Caki2 (cell line): Measurements from ENCODE around the gene FBN1. TPM values are rescaled to one million over a fixed set of nuclear protein-coding genes. Genes with fewer than 3 reads are reported as not detected.

Experiments
- DNase-seq: peaks from one replicate; pipeline ENCODE4 v3.0.0-alpha.2; 2015; ENCODE audit warnings: low read depth
- in situ Hi-C: cut with HindIII; loops from 2 replicates; pipeline ENCODE4 v1.10.0; 2016; ENCODE audit warnings: low sequenced_read_pairs, low pct_unique_long_range_greater_than_20kb, mixed read lengths
- total RNA-seq: library from RNA; depleted of rRNA; stranded (reverse); fragments of >200 nt; shearing (Covaris generic); gene quantifications from 2 replicates; pipeline ENCODE4 v1.2.3, GENCODE V29; 2014; ENCODE audit warnings: low replicate concordance

The FBN1 gene
- total RNA-seq, 1 experiment from 2014 or later: 22.5 TPM

DNA sequence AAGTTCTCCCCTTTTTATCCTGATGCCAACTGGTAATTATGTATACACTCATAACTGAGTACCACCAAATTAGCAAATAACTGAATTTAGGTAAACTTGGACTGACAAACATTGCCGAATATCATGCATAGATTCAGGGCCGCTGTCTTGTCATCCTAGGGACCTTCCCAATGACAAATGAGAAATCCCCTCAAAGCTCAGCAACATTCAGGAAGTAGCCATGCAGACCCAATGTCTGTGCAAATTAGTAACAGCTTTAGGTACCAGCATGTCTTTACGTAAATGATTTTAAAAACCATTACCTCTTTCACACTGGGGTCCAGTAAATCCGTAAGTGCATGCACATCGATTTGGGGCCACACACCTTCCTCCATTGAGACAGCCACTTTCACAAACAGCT lies 49.5 kb downstream of the FBN1 start:
- no peak for DNase-seq
- in situ Hi-C loops: no loop called here

DNA sequence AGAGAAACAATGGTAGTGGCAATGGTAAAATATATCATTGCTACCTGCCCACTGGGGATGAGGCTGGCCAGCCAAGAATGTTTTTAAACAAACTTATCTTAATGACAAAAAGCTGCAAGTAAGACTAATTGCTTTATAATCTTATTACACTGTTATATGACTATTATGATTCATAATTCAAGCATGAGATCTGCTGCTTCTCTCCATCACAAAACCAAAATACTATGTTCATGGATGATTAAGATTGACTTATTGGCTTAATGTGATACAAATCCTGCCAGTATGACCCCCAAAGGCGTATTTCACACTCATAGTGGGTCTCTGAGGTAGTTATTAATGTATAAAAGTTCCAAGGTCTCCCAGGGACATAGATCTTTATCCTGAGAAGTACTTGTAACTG lies 52.6 kb downstream of the FBN1 start:
- in situ Hi-C loops: no loop called here
- no peak for DNase-seq

DNA sequence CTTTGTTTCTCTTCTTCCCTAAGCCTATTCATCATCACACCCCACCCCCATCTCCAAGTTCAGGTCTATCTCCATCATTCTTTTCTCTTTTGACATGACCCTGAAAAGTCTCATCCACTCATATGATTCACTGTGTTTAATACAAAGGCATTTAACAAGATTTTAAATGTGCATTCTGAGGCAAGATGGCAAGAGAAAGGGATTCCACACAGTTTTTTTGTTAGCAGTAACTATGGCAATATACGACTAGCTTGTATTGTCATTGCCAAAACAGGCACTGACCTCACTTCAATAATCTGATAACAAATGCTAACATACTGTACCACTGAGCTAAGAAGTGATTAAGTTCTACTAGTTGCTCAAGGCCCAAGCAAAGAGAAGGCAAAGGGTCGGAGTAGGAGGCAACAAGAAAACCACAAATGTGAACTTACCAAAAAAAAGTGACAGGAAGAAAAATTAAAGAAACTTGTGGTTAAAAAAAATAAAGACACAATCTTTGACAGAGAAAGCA lies 53.2 kb downstream of the FBN1 start:
- peak; percentile 56 for DNase-seq
- in situ Hi-C loops: no loop called here

DNA sequence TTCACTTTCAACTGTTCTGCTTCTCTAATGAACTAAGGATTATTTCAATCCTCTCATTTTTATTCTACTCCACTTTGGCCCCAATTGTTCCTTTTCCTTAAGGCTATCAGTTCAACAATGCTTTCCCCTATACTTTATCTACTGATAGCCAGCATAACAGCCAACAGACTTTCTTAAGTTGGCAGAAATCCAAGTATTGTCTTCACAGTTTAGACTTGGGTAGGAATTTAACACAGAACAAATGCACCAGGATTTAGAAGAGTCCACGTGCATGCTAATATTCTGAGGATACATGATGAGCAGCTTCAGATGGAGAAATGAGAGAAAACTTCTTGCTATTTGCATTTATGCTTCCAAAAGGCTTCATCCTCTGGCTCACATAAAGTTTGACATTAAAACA lies 54.8 kb downstream of the FBN1 start:
- in situ Hi-C loops: no loop called here
- DNase-seq: no peak

DNA sequence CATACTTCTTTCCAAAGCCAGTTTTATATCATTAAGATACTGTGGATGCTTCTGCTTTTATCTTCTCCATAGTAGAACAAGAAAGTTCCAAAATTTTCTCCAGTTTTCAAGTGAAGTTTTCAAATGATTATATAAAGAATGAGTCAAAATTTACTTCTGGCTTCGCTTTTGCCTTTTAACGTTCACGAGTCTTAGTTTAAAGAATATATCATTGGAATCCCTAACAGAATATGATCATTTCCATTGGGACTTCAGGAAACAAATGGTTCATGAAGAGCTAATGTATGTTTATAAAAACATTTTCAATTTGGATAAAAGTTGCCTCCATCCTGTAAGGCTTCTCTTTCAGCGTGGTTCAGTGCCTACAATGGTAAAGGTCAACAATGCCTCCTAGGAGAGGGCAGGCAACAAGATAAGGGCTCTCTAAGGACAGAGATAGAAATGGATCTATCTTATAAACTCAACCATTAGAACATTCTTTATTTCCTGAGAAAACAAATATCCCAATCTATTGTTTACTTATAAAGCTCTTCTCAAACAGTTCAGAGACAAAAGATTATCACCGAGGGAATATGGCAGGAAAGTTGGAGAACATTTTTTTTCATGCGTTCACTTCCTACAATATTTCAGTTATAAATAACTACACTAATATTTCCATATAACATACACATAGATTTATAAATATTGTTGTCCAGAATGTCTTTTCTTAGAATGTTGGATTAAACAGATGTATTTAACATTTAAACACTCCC lies 60.5 kb downstream of the FBN1 start:
- in situ Hi-C loops: no loop called here
- DNase-seq: no peak

DNA sequence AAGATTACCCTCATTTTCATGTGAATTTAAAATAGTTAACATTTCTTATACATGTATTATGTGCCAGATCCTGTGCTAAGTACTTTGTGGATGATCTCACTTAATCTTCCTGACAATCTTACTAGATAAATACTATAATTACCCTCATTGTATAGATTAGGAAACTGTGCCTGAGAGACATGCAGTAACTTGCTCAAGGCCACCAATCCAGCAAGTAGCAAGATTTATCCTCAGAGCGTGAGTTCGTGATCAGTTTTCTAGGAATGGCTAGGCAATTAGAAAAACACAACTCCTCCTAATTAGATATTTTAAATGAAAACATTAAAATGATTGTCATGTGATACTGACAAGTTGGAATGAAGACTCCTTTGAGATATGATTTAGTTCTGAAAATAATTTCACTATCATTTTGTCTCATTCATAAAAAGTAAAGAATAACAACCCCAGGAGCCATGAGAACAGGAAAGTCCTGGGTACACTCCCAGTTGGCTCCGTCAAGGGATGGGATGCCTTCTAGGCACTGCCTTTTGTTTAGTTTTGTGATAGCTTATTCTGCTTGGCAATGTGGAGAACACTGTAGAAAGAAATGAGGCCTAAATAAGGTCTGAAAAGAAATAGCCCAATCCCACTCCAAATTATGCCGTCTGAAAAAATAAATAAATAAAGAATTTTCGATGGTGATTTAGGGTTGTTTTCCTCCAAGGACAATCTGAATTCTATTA lies 61.3 kb downstream of the FBN1 start:
- DNase-seq: no peak
- in situ Hi-C loops: no loop called here

DNA sequence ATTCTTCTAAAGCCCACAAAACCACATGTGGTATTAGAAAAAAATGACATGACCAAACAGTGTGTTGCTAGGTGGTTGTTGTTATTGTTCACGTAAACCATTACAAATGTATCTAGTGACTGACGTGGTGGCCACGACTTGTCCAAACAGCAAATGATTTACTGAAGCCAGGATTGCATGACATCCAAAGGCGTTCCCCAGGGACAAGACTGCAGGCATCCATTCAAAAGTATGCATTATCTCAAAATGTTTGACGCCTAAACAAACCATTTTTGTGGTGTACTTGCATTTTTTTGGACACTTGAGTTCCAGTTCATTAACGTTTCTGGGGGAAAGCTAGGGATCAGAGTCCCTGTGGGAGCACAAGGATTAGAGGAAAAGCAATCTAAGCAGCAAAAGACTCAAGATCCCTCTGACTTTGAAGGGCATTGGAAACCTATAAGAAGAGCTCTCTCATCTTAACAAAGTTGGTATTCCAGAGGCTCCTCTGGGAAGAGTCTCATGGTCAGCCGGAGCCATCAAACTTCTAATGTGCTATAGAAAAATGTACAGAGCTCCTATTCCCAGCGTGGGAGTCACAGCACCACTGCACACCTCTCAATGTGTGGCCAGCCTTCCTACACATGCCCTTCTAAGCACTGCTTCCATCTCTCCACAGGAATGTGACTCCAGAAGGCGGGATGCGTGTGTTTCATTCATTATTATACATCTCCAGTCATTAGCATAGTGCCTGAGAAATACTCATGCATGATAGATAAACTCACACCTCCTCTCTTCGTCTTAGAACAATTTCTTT lies 62.9 kb downstream of the FBN1 start:
- DNase-seq: peak; percentile 76

DNA sequence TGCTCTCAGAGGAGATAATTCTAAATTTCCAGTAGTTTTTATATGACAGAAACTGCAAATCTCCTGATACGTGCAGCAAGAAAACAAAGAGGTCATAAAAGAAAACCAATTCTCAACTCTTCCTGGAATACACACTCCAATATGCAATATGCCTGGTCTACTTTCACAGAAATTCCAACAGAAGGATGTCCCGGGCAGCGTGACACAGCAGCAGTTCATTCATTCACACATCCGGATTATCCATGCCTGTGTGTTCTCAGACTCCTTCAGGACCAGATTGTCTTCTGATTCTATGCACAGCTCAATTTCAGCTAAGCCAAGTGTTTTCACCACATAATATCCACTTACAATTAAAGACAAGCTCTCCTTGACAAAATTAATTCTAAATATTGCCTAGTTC lies 64.3 kb downstream of the FBN1 start:
- in situ Hi-C loops: no loop called here
- no peak for DNase-seq

More for the DNA sequence above, 62.9 kb downstream of the FBN1 start:
- in situ Hi-C loops: no loop called here

DNA sequence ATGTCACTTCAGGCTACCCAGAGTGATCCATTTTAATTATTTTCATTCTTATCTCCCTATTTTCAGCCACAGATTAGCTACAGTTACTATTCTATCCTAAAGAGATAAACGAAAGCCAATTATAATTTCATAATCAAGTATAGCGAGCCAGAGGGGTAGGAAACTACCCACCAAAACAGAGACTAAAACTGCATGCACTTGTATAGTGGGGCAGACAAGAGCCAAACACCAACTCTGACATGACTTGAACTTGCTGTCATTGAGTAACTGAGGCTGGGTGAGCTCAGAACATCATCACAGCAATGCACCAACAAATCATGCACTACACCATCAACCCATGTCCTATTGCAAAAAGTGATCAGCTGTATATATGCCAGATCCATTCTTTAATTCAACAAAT lies 64.8 kb downstream of the FBN1 start:
- in situ Hi-C loops: no loop called here

DNA sequence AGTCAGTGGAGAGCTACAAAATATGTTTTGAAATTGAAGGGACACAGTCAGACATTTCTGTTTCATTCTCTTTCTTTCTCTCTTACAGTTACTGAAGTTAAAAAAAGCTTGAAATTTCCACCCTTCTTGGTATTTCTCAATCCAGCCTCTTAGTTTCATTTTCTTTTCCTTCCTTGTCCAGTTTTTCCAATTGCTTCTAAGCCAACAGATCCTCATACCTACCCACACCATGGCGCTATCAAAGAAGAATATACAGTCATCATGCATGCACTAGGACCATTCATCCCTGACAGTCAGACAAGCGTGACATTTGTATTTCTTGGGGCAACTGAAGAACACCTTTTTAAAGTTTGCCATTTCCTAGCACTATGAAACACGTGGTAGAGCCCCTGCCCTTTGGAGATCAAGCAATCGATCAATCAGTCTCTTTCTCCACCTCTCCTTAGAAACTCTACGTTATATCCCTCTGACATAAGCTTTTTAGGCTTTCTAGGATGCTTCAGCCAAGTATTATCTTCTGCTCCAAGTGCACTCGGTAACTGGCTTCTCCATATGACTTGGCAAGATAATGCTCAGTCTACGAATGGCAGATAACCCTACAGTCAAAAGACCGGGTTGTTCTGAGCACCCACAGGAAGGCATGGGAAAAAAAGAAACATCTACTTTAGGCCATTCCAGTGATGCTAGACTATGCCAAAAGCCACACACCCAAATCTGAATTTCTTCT lies 65.4 kb downstream of the FBN1 start:
- in situ Hi-C loops: no loop called here
- DNase-seq: peak; percentile 67

More for the DNA sequence above, 64.8 kb downstream of the FBN1 start:
- DNase-seq: no peak

DNA sequence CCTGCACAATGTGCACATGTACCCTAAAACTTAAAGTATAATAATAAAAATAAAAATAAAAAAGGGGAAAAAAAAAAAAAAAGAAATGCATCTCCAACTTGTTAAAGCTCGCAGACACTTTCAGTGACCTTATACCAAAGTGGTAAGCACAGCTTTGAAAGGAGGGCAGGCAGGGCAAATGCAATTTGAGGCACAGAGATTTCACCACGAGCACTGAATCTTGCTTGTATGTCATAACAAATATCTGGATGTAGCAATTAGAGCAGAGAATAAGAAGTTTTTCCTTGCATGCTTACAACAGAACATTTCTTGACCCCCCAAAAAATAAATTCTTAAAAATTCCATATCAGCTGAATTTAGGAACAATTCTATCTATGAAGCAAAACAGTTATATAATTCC lies 66.5 kb downstream of the FBN1 start:
- no peak for DNase-seq
- in situ Hi-C loops: no loop called here

DNA sequence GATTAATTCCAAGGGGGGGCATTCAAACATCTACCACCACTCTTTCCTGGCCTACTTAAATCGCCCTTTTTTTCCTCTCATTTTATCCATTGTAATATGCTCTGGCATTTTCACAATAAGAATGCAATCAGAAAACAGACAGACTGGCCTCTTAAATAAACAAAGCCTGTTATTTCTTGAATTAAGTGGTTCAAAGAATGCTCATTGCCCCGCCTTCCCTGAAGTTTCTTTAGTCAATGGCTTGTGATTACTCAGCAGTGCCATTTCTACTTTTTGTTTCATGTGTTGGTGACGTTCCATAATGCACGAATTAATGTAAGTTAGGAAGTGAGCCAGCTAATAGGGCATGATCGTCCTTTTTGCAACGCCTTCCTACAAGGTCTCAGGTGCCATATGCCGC lies 68.0 kb downstream of the FBN1 start:
- in situ Hi-C loops: no loop called here
- peak; percentile 15 for DNase-seq

DNA sequence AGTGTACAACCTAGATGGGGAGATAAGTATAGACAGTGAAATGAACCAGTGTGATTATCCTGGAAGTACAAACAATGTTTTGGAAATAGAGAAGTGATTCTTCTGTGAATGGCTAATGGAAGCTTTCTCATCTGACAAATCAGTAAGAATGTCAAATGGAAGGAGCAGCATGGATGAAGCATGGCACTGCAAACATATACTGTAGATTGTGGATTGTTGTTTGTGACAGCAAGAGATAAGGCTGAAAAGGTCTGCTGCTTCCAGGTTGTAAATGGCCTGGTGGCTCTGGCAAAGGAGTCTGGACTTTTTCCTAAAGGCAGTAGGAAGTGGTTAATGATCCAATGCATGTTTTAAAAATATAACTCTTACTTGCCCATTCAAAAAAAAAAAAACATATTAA lies 71.3 kb downstream of the FBN1 start:
- in situ Hi-C loops: no loop called here
- DNase-seq: no peak

DNA sequence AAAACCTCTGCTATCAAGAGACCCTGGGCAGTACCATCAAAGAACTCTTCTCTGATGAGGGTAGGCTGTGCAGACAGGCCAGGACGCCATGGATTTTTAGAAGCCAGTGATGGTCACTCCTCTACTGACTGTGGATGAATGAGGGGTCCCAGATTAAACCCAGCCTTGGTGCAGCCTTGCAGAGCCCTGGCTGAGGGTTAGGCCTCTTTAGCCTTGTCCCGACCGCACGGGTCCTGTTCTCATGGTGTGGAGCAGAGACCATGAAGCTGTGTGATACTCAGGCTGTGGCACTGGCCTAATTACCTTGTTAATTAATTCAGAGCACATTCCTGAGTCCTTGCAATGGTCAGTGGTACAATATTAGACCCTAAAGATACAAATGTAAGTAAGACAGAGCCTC lies 71.7 kb downstream of the FBN1 start:
- in situ Hi-C loops: no loop called here
- no peak for DNase-seq

DNA sequence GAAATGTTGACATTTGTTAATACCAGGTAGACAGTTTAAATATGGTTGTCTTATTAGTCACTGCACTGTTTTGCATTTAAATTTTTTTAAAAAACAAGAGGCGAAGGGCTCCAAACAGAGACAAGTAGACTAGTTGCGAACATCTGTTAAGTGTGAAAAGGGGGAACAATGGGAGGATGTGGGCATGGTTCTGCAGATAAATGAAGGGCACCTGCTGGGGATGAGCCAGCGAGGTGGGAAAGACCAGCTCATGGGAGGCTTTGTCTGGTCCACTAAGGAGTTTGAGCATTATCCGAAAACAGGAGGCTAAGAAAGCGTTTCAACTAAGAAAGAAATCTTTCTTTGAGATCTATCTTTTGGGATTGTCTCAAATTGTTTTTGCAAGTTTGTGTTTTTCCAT lies 72.7 kb downstream of the FBN1 start:
- DNase-seq: no peak
- in situ Hi-C loops: no loop called here

DNA sequence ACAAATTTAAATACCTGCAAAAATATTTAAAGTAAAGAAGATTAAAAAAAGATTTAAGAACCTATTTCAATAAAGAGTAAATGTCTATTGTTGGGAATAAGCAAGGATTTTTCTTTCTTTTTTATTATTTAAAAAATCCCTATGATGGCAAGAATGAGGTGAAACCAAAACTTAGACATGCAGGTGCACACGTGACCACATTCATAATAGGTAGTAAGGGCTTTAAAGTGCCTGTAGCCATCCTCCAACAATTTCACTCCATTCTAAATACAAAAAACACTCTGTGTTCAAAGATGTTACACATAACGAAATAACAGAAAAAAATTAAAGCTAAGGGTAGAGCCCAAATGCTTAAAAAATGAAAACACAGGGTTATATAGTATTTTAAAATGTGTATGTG lies 74.0 kb downstream of the FBN1 start:
- DNase-seq: no peak
- in situ Hi-C loops: no loop called here

DNA sequence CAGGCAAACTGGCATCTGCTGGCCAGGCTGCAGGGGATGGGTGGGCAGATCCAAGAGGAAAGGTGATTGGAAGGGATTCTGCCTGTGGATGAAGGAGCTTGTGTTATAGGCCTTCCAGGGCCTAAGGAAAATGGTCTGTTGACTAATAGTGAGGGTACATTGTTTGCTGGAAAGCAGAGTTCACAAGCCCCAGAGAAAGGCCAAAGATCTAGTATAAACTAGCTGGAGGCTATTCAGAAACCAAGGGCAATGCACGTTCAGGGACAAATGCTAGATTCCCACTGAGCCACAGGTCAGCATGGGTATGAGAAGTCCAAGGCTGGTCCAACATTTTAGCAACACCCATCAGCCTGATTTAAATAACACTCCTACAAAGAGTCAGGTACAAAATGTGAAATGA lies 74.7 kb downstream of the FBN1 start:
- in situ Hi-C loops: no loop called here
- no peak for DNase-seq

DNA sequence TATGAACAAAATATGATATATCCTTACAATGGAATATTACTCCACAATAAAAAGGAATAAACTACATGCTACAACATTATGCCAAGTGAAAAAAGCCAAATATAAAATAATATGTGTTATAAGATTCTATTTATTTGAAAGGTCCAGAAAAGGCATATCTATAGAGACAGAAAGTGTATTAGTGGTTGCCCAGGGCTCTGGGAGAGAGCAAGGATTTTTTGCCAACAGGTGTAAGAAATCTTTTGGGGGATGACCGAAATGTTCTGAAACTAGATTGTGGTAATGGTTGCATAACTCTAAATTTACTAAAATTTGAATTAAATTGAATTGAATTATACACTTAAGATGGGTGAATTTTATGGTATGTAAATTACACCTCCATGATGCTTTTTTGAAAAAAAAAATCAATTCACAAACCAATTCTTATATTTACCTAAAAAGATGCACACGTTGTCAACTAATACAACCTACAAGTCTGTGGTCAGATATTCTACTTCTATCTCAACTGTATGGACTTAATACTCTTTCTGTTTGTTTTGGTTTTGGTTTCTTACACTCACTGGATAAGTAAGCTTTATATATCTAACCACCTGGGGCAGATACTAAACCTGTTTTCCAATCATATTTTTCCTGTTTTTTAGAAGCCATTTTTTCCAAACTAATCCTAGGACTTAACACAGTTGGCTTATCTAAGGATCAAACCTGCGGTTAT lies 75.8 kb downstream of the FBN1 start:
- in situ Hi-C loops: no loop called here
- no peak for DNase-seq
